Glutamatergic neuron (in vitro differentiated cells): ENCODE results near the gene ARHGAP23. TPM values are rescaled to one million over a fixed set of nuclear protein-coding genes. Genes with fewer than 3 reads are reported as not detected.

ENCODE experiments used
- DNase-seq: peaks from one replicate; pipeline ENCODE4 v3.0.0; 2022
- H3K27ac Mint-ChIP-seq: one replicate; pipeline ENCODE4 v1.8.0; 2020; ENCODE audit warnings: mild to moderate bottlenecking, mixed read lengths, inconsistent platforms; ENCODE audit not compliant: unreplicated experiment
- H3K27me3 Mint-ChIP-seq: one replicate; pipeline ENCODE4 v1.8.0; 2020; ENCODE audit warnings: mild to moderate bottlenecking, moderate library complexity, mixed read lengths, inconsistent platforms; ENCODE audit not compliant: unreplicated experiment
- H3K36me3 Mint-ChIP-seq: one replicate; pipeline ENCODE4 v1.8.0; 2020; ENCODE audit warnings: mild to moderate bottlenecking, mixed read lengths, inconsistent platforms; ENCODE audit not compliant: unreplicated experiment
- H3K4me1 Mint-ChIP-seq: one replicate; pipeline ENCODE4 v1.8.0; 2020; ENCODE audit warnings: mild to moderate bottlenecking, low read depth, mixed read lengths, inconsistent platforms; ENCODE audit not compliant: unreplicated experiment
- H3K4me3 Mint-ChIP-seq: one replicate; pipeline ENCODE4 v1.8.0; 2020; ENCODE audit warnings: mild to moderate bottlenecking, mixed read lengths, inconsistent platforms; ENCODE audit not compliant: unreplicated experiment
- H3K9me3 Mint-ChIP-seq: one replicate; pipeline ENCODE4 v1.8.0; 2020; ENCODE audit warnings: mild to moderate bottlenecking, moderate library complexity, mixed read lengths, inconsistent platforms; ENCODE audit not compliant: unreplicated experiment
- long read RNA-seq: library from polyadenylated mRNA; unstranded; transcript quantifications from one replicate; pipeline ENCODE4 v2.0.0, GENCODE V29; 2020; ENCODE audit not compliant: unreplicated experiment
- total RNA-seq: library from RNA; stranded (reverse); fragmentation: NEBNext Ultra II Directional; extraction: Animal tissue kit (Norgen Biotek cat#: 25700); gene quantifications from one replicate; pipeline ENCODE4 v1.2.1, GENCODE V29; 2021; ENCODE audit not compliant: unreplicated experiment
- TF ChIP-seq, protein P1 (sequence below): fragments of 200-600 bp; sonication (generic); IDR thresholded peaks from one replicate; pipeline ENCODE4 v1.5.0; 2021; ENCODE audit not compliant: partially characterized antibody, unreplicated experiment

Gene ARHGAP23, protein sequence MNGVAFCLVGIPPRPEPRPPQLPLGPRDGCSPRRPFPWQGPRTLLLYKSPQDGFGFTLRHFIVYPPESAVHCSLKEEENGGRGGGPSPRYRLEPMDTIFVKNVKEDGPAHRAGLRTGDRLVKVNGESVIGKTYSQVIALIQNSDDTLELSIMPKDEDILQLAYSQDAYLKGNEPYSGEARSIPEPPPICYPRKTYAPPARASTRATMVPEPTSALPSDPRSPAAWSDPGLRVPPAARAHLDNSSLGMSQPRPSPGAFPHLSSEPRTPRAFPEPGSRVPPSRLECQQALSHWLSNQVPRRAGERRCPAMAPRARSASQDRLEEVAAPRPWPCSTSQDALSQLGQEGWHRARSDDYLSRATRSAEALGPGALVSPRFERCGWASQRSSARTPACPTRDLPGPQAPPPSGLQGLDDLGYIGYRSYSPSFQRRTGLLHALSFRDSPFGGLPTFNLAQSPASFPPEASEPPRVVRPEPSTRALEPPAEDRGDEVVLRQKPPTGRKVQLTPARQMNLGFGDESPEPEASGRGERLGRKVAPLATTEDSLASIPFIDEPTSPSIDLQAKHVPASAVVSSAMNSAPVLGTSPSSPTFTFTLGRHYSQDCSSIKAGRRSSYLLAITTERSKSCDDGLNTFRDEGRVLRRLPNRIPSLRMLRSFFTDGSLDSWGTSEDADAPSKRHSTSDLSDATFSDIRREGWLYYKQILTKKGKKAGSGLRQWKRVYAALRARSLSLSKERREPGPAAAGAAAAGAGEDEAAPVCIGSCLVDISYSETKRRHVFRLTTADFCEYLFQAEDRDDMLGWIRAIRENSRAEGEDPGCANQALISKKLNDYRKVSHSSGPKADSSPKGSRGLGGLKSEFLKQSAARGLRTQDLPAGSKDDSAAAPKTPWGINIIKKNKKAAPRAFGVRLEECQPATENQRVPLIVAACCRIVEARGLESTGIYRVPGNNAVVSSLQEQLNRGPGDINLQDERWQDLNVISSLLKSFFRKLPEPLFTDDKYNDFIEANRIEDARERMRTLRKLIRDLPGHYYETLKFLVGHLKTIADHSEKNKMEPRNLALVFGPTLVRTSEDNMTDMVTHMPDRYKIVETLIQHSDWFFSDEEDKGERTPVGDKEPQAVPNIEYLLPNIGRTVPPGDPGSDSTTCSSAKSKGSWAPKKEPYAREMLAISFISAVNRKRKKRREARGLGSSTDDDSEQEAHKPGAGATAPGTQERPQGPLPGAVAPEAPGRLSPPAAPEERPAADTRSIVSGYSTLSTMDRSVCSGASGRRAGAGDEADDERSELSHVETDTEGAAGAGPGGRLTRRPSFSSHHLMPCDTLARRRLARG (N-terminal part only)
- 23.6 TPM for total RNA-seq
- long read RNA-seq, partial matches to known transcripts: 0 of 1 reads
- long read RNA-seq, other reads (novel, unspliced or antisense): 1 of 1 reads

DNA sequence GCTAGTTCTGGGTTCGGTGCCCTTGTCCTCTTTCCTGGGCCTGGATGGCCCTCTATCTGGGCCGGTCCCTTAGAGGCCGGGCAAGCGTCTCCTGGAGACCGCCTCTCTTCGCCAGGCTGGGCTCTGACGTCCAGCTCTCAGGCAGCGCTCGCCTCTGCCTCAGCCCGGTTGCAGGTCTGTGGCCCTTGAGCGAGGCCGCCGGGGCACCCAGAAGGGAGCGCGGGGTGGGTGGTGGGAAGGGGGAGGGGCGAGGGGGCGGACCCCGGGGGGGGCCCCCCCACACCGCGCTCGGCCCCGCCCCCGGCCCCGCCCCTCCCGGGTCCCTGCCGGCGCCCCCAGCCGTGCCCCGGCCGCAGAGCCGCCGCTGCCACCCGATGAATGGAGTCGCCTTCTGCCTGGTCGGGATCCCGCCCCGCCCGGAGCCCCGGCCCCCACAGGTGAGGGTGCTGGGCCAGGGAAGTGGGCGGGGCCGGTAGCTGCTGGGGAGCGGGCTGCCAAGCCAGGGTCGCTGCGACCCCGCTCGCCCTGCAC lies at the start of gene ARHGAP23:
Gene ARHGAP23, plus strand, starts transcription at position 353 of the 531 bp plus-strand sequence. Its CDS starts 22 bp downstream, at position 375.
- TF ChIP-seq, protein P1, sequence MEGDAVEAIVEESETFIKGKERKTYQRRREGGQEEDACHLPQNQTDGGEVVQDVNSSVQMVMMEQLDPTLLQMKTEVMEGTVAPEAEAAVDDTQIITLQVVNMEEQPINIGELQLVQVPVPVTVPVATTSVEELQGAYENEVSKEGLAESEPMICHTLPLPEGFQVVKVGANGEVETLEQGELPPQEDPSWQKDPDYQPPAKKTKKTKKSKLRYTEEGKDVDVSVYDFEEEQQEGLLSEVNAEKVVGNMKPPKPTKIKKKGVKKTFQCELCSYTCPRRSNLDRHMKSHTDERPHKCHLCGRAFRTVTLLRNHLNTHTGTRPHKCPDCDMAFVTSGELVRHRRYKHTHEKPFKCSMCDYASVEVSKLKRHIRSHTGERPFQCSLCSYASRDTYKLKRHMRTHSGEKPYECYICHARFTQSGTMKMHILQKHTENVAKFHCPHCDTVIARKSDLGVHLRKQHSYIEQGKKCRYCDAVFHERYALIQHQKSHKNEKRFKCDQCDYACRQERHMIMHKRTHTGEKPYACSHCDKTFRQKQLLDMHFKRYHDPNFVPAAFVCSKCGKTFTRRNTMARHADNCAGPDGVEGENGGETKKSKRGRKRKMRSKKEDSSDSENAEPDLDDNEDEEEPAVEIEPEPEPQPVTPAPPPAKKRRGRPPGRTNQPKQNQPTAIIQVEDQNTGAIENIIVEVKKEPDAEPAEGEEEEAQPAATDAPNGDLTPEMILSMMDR: no peak
- H3K4me1 Mint-ChIP-seq: peaks cover 5% of the 10 kb centered on the region
- peaks cover 3% of the 10 kb centered on the region for H3K9me3 Mint-ChIP-seq
- no peak within 1 kb of the TSS for H3K27ac Mint-ChIP-seq
- peaks cover 19% of the 10 kb centered on the region for H3K27me3 Mint-ChIP-seq
- H3K4me3 Mint-ChIP-seq: peak within 1 kb of the TSS; percentile 83
- no peaks in the 10 kb centered on the region for H3K36me3 Mint-ChIP-seq
- peak; percentile 63 for DNase-seq

DNA sequence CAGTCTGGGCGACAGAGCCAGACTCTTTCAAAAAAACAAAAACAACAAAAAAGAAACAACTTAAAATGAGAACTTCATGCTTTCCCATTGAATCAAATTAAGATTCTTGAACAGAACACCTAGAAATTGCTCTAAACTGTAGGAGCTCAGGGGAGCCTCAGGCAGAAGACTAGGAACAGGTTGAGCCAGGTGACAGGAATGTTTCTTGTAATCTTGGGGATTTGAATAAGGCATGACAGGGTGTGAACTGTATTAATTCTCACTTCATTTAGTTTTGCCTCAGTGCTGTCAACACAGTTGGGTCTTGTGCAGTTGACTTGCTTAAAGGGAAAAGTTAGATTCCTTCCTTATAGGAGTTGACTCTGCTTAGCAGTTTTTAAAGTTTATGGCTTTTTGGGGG lies 48.8 kb upstream of the ARHGAP23 start:
- H3K9me3 Mint-ChIP-seq: no peaks in the 10 kb centered on the region
- no peak overlapping the region for H3K27ac Mint-ChIP-seq
- no peak overlapping the region for H3K4me3 Mint-ChIP-seq

DNA sequence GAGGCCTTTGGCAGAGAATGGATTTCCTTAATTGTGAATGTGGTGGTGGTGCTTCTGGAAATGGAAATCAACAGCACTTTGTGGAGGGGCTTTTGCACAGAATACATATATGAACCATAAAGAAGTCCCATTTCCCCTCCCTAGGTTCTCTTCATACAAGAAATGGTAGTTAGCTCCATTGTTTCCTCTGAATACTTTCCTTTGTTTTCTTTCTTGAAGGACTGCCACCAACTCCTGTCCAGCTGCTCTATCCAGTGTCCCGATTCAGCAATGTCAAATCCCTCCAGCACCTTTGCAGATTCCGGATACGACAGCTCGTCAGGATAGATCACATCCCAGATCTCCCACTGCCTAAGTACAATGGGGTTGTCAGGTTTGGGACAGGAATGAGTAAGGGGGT lies 33.2 kb upstream of the ARHGAP23 start:
- Mint-ChIP-seq H3K4me3 (no peak overlapping the region), H3K36me3 (peaks cover 11% of the 10 kb centered on the region), H3K27ac (no peak overlapping the region), H3K4me1 (no peaks in the 10 kb centered on the region), H3K27me3 (no peaks in the 10 kb centered on the region), H3K9me3 (peaks cover 2% of the 10 kb centered on the region)
- DNase-seq: no peak
- TF ChIP-seq, protein P1: no peak

More for the DNA sequence above, 48.8 kb upstream of the ARHGAP23 start:
- Mint-ChIP-seq H3K4me1 (no peaks in the 10 kb centered on the region), H3K27me3 (no peaks in the 10 kb centered on the region), H3K36me3 (no peaks in the 10 kb centered on the region)
- DNase-seq: no peak
- TF ChIP-seq, protein P1: no peak

DNA sequence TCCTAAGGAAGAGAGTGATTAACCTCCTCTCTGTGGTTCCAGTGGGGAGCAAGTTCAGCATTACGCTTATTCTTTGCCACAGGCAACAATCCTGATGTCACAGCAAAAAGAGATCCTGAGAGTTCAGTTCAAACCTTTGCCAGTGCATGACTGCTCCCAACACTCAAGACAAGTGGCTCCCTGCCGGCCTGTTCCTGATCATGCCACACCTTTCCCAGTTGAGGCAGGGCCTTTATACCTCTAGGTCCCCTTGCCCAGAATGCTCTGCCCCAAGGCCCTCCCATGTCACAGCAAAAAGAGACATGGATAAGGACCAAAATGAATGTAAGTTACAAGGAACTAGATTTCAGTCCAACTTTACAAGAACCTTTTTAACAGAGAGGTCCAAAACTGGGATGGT lies 31.0 kb upstream of the ARHGAP23 start:
- no peak overlapping the region for H3K27ac Mint-ChIP-seq
- no peaks in the 10 kb centered on the region for H3K4me1 Mint-ChIP-seq
- H3K27me3 Mint-ChIP-seq: no peaks in the 10 kb centered on the region
- TF ChIP-seq, protein P1: no peak
- DNase-seq: no peak
- H3K9me3 Mint-ChIP-seq: peaks cover 2% of the 10 kb centered on the region
- no peak overlapping the region for H3K4me3 Mint-ChIP-seq
- H3K36me3 Mint-ChIP-seq: peaks cover 11% of the 10 kb centered on the region
